ENCODE results near the gene DAB2.

DNA sequence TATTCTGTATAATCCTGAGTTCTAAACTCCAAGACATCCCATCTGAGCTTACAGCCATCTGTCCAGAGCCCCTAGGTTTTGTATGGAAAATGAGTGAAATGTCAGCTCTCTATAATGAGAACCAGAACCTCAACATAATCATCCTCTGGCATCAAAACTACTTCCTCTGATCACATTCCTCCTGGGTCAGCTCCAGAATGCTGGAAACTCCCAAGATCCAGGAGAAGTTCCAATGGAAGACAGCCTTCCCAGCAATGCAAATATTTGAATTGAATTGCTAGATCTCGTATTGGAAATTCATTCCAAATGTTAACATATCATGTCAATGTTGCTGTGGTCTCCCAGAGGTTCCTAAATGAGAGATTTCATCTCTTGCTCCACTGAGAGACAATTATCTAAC is 84.3 kb downstream of the DAB2 start:
- TF ChIP-seq, protein P1, sequence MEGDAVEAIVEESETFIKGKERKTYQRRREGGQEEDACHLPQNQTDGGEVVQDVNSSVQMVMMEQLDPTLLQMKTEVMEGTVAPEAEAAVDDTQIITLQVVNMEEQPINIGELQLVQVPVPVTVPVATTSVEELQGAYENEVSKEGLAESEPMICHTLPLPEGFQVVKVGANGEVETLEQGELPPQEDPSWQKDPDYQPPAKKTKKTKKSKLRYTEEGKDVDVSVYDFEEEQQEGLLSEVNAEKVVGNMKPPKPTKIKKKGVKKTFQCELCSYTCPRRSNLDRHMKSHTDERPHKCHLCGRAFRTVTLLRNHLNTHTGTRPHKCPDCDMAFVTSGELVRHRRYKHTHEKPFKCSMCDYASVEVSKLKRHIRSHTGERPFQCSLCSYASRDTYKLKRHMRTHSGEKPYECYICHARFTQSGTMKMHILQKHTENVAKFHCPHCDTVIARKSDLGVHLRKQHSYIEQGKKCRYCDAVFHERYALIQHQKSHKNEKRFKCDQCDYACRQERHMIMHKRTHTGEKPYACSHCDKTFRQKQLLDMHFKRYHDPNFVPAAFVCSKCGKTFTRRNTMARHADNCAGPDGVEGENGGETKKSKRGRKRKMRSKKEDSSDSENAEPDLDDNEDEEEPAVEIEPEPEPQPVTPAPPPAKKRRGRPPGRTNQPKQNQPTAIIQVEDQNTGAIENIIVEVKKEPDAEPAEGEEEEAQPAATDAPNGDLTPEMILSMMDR (conservative IDR thresholded peaks at IDR 0.05; ENCODE audit: low read length): no peak
- TF ChIP-seq EZH2phosphoT487 (IDR thresholded peaks at IDR 0.05; ENCODE audit: borderline replicate concordance, low read depth, low read length): no peak
